ENCODE data around the gene PHOSPHO2. TPM values are rescaled to one million over a fixed set of nuclear protein-coding genes. Genes with fewer than 3 reads are reported as not detected.
A peak's percentile ranks its signal among the peaks of the same experiment; 100 is the strongest.

Gene PHOSPHO2
- total RNA-seq, 1 donor from 2014 or later = 5.9 TPM

GRCh38 chr2:169716938-169717690, 22.8 kb downstream of the PHOSPHO2 start:
- no peak for DNase-seq

DNA sequence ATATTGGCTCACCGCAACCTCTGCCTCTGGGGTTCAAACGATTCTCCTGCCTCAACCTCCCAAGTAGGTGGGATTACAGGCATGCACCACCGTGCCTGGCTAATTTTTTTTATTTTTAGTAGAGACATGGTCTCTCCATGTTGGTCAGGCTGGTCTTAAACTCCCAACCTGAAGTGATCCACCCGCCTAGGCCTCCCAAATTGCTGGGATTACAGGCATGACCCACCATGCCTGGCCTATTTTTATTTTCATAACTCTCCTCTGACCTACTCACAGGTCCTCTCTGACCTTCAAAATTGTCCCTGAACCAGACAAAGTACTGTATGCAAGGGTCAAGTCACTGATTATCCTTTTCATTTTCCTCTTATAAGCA, 23.4 kb downstream of the PHOSPHO2 start:
- DNase-seq = no peak

- DNase-seq = no peak
Observed at GRCh38 chr2:169718930-169719504, 24.7 kb downstream of the PHOSPHO2 start.

- DNase-seq = peak; percentile 52
Observed at GRCh38 chr2:169721016-169721415, 26.7 kb downstream of the PHOSPHO2 start.

DNA sequence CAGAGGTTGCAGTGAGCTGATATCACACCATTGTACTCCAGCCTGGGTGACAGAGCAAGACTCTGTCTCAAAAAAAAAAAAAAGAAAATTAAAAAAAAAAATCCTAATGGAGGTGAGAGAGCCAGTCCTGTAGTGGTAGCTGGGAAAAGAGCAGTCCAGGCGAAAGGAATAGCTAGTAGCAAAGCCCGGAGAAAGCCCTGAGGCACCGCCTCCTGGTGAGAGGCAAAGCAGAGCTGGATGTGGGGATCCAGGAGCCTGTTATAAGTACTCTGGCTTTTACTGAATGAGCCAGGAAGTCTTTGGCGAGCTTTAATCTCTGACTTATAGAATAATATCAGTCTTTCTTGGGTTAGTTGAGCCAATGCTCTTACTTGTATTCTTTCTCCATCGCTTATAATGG, 32.8 kb downstream of the PHOSPHO2 start:
- no peak for DNase-seq

GRCh38 chr2:169729274-169729605, 35.0 kb downstream of the PHOSPHO2 start:
- DNase-seq = no peak

- DNase-seq = no peak
Observed at GRCh38 chr2:169732075-169732474, 37.8 kb downstream of the PHOSPHO2 start.

DNA sequence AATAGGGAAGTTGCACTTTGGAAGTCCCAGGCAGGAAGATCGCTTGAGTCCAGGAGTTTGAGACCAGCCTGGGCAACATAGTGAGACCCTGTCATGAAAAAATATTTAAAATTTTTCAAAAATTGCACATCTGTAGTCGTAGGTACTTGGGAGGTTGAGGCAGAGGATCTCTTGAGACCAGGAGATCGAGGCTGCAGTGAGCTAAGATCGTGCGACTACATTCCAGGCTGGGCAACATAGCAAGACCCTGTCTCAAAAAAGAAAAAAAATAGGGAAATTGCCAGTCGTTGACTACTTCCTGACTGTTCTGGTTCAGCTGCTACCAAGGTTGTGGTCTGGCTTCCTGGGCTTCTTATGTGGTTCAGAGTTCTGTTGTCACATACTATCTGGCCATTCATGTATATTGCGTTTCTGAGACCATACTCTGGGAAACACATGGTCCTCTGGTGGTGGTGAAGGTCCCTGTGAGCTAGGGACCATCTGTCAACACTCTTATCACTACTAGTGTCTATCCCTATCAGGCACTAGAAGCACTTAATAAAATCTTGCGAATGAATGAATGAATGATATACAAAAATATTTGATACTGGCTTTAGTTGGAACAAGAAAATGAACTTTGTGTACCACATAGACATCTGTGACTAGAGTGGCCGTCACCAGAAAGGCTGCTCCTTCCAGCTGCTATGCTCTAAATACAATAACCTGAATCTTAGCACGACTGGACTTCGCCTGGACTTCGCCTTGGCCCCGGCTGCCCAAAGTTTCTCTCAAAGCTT, 38.5 kb downstream of the PHOSPHO2 start:
- no peak for DNase-seq

DNA sequence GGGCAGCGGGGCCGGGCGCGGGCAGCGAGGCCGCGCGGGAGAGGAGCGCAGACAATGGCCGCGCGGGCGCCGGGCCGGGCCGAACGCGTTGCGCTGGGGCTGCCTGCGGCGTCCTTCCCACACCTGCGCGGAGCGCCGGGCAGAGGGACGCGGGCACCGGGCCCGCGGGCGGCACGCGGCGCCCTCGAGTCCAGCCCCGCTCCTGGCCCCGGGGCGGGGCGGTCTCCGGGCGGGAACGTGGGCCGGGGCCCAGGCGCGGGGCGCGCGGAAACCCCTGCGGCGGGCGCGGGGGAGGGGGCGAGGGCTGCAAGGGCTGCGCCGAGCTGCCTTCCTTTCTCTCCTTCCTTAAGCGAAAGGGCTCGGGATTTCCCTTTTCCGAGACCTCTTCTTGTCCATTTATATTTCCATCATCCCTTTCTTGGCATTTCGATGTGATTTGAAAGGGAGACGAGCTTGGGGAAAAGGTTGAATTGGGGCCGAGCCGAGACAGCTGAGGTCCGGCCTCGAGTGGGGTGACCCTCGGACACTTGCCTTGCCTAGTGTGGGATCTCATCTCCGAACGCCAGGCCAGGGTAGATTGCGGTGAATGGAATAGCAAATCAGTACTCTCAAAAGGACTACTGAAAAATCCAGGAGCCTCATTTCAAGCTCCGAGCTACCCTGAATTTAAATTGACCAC, 40.0 kb downstream of the PHOSPHO2 start:
- no peak for DNase-seq

DNA sequence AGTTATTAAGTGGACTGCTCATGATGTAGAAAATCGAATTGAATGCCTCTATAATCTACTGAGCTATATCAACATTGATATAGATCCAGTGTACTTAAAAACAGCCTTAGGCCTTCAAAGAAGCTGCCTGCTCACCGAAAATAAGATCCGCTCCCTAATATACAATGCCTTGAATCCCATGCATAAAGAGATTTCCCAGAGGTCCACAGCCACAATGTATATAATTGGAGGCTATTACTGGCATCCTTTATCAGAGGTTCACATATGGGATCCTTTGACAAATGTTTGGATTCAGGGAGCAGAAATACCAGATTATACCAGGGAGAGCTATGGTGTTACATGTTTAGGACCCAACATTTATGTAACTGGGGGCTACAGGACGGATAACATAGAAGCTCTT, 41.4 kb downstream of the PHOSPHO2 start:
- no peak for DNase-seq

DNA sequence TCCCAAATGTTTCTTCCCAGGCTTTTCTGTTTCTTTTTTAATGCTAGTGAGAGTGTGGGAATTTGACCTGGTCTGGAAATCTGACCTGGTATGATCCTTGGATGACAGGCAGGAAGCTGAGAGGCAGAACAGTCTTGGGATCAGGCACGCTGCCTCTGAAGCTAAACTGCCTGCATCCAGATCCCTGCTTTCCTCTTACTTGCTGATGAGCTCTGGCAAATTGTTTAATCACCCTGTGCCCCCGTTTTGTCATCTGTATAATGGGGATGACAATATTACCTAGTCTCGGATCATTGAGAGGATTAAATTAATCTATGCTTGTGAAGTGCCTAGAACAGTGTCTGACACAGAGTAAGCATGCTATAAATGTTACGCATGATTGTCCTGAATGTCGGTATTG, 42.6 kb downstream of the PHOSPHO2 start:
- DNase-seq = no peak

DNA sequence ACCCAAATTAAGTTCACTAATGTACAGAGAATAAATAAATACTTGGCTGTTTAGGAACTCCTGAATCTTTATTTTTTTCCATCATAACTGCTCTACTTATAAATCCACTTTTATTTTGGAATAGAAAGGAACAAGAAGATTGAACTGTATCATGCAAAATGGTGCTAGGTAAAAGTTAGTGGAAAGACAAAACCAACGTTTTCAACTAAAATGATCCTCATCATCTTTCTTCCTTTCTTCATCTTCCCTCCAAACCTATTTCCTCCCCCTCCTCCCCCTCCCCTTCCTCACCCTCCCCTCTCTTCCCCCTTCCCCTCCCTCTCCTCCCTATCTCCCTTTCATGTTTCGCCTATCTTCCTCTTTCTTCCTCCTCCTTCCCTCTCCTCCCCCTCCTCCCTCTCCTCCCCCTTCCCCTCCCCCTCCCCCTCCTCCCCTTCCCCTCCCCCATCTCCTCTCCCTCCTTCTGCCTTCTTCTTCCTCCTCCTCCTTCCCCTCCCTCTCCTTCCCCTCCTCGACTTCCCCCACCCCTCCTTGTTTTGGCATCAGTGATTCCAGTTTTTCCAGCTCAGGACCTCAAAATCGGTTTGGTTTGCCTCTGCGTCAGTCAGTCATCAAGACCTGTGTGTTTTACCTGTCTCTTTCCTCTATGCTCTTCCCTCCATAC, 44.4 kb downstream of the PHOSPHO2 start:
- no peak for DNase-seq

DNA sequence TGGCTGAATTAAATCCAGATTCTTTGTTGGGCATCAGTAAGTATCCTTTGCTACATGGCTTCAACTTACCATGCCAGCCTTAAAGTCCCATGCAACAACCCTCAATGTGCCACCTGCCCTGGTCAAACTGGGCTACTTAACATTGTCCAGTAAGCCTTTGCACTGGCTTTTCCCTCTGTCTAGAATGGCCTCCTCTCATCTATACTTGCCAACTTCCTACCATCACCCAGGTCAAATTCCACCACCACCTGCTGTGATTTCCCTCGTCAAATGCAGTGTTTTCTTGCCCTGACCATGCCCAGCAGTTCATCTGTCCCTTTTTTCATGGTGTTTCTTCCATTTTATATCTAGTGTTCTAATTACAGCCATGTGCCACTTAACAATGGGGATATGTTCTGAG, 45.1 kb downstream of the PHOSPHO2 start:
- DNase-seq = no peak

GRCh38 chr2:169743549-169743948, 49.3 kb downstream of the PHOSPHO2 start:
- DNase-seq = no peak

DNA sequence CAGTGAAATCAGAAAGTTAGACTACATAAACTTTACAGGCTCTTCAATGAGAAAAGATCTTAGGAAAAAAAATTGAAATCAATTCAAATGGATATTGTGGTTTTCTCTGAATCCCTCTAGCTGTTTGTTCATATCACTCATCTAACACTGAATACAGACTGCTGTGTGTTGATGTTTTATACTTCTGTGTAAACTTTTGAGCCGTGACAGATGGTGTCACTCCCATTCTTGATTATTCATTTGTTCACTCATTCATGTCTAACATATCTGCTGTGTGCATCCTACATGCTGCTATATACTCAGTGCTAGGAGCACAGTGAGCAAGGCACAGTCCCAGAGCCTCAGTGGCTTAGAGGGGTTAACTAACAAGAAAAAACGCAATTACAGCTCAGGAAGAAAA, 52.0 kb downstream of the PHOSPHO2 start:
- no peak for DNase-seq

GRCh38 chr2:169748319-169748718, 54.0 kb downstream of the PHOSPHO2 start:
- no peak for DNase-seq

Small RNA genes within 50 kb of the gene (small RNA-seq; reads per million reads assigned to genes)
- not detected for gene RF00432 (ENCODE audit: low replicate concordance)

Other genes starting within 250 kb of the PHOSPHO2 start
- gene BBS5, start 215.0 kb upstream of the PHOSPHO2 start, total RNA-seq = 10.6 TPM
- gene KLHL41, start 184.8 kb upstream of the PHOSPHO2 start, total RNA-seq = 414 TPM
- 29.5 TPM for gene FASTKD1, start 120.6 kb upstream of the PHOSPHO2 start, total RNA-seq
- gene PPIG, start 110.1 kb upstream of the PHOSPHO2 start, total RNA-seq = 44.2 TPM
- gene CFAP210, start 64 bp upstream of the PHOSPHO2 start, total RNA-seq = 0.30 TPM
- 24.2 TPM for gene KLHL23, start 39.4 kb downstream of the PHOSPHO2 start, total RNA-seq
- 81.2 TPM for gene SSB, start 104.4 kb downstream of the PHOSPHO2 start, total RNA-seq
- gene METTL5, start 130.4 kb downstream of the PHOSPHO2 start, total RNA-seq = 34.1 TPM
- gene UBR3, start 133.0 kb downstream of the PHOSPHO2 start, total RNA-seq = 93.8 TPM

Measured in skin of body (tissue), 3 donors.